HepG2 (cell line): ENCODE data around the gene MEGF11. TPM values are rescaled to one million over a fixed set of nuclear protein-coding genes. Genes with fewer than 3 reads are reported as not detected.

Experiments used
- ATAC-seq: fragments of 200-7000 bp; cut with Tn5 transposase; 3 replicates; pipeline ENCODE4 v1.9.1; 2020; ENCODE audit warnings: mild to moderate bottlenecking, moderate library complexity
- BruUV-seq: library from RNA; stranded (reverse); fragments of 400-500 nt; replicated peaks from 2 replicates; lab custom pipeline; 2021; lab: Mats Ljungman, UMichigan
- CTCF ChIA-PET: fragments of 300-600 bp; formaldehyde crosslinking; extraction: SDS; loops from one replicate; lab custom pipeline; 2021; ENCODE audit warnings: low total read pairs, inconsistent platforms, low intra/inter-chr PET ratio; lab: Yijun Ruan, JAX
- POLR2A ChIA-PET: fragments of 350-600 bp; sonication (Branson Sonifier 250); formaldehyde crosslinking; loops from one replicate; lab custom pipeline; 2020; ENCODE audit warnings: antibody characterized with exemption, inconsistent platforms; lab: Yijun Ruan, JAX
- DNase-seq: peaks from one replicate; pipeline ENCODE4 v3.0.0-alpha.2; 2015; ENCODE audit warnings: low spot score
- FAIRE-seq: peaks from 3 replicates; lab custom pipeline; 2011; peaks lifted over from hg19 to GRCh38; lab: Jason Lieb, UNC
- H2AFZ ChIP-seq: one replicate; pipeline ENCODE4 v1.6.1; 2011; ENCODE audit warnings: low read length, inconsistent platforms
- H3K27ac ChIP-seq: fragments of 300-600 bp; 3 replicates; pipeline ENCODE4 v1.8.0; 2011; ENCODE audit warnings: mixed run types, mild to moderate bottlenecking, mixed read lengths, low read length, inconsistent platforms; ENCODE audit not compliant: insufficient read depth; ENCODE audit errors: extremely low read length
- H3K27me3 ChIP-seq, 2 experiments: fragments of 200-600 bp in 1 of 2; 2 replicates in 1 of 2; 3 replicates in 1 of 2; pipeline versions ENCODE4 v1.6.0 to v1.8.0; 2011; ENCODE audit warnings: low read length in 2 of 2, mild to moderate bottlenecking in 2 of 2, moderate library complexity in 2 of 2, inconsistent platforms in 1 of 2; ENCODE audit not compliant: insufficient read depth in 2 of 2, control insufficient read depth in 1 of 2
- H3K36me3 ChIP-seq, 2 experiments: fragments of 200-600 bp in 1 of 2; replicated peaks in 1 of 2; 2 replicates in 1 of 2; 3 replicates in 1 of 2; pipeline versions ENCODE4 v1.5.1 to v1.8.0; 2011; ENCODE audit warnings: low read length in 2 of 2, inconsistent platforms in 1 of 2; ENCODE audit not compliant: insufficient read depth in 2 of 2, control insufficient read depth in 1 of 2
- H3K4me1 ChIP-seq: 2 replicates; pipeline ENCODE4 v1.5.1; 2012; ENCODE audit warnings: low read length, inconsistent platforms; ENCODE audit not compliant: insufficient read depth
- H3K4me2 ChIP-seq: 2 replicates; pipeline ENCODE4 v1.6.0; 2011; ENCODE audit warnings: low read depth, low read length, inconsistent platforms
- H3K4me3 ChIP-seq, 3 experiments: fragments of 200-600 bp in 1 of 3; sonication (generic), shearing (Covaris generic) in 1 of 3; replicated peaks in 1 of 3; 2 replicates each; pipeline ENCODE4 v1.5.1; 2011 to 2016; ENCODE audit warnings: low read length in 3 of 3, inconsistent platforms in 2 of 3, low read depth in 2 of 3, mild to moderate bottlenecking in 2 of 3, control low read depth in 1 of 3, mixed read lengths in 1 of 3; ENCODE audit not compliant: insufficient read depth in 1 of 3
- H3K79me2 ChIP-seq: one replicate; pipeline ENCODE4 v1.6.1; 2011; ENCODE audit warnings: low read length, inconsistent platforms; ENCODE audit not compliant: insufficient read depth
- H3K9ac ChIP-seq: 2 replicates; pipeline ENCODE4 v1.6.0; 2011; ENCODE audit warnings: mild to moderate bottlenecking, low read depth, low read length, inconsistent platforms; ENCODE audit not compliant: insufficient read depth
- H3K9me3 ChIP-seq: 2 replicates; pipeline ENCODE4 v1.5.1; 2012; ENCODE audit warnings: mild to moderate bottlenecking, low read length
- H4K20me1 ChIP-seq: 2 replicates; pipeline ENCODE4 v1.6.0; 2011; ENCODE audit warnings: inconsistent platforms, mild to moderate bottlenecking, low read length, moderate library complexity; ENCODE audit not compliant: insufficient read depth
- ARID2 ChIP-seq: sonication (generic); formaldehyde crosslinking; IDR thresholded peaks from 2 replicates; pipeline ENCODE4 v1.8.1; 2022; ENCODE audit warnings: mild to moderate bottlenecking, missing genetic modification reagents, borderline replicate concordance
- DNMT1 ChIP-seq: sonication (generic); formaldehyde crosslinking; IDR thresholded peaks from 2 replicates; pipeline ENCODE4 v1.5.1; 2020; ENCODE audit warnings: mild to moderate bottlenecking, missing genetic modification reagents
- EEA1 ChIP-seq: sonication (generic); formaldehyde crosslinking; IDR thresholded peaks from 2 replicates; pipeline ENCODE4 v1.5.1; 2020; ENCODE audit warnings: mild to moderate bottlenecking, missing genetic modification reagents, borderline replicate concordance
- FOSL2 ChIP-seq: sonication (generic); formaldehyde crosslinking; IDR thresholded peaks from 2 replicates; pipeline ENCODE4 v1.4.0; 2020; ENCODE audit warnings: missing genetic modification reagents
- HNRNPUL1 ChIP-seq: fragments of 200-400 bp; formaldehyde crosslinking; IDR thresholded peaks from 2 replicates; pipeline ENCODE4 v1.6.1; 2017; ENCODE audit warnings: low read depth, mild to moderate bottlenecking, low read length, moderate library complexity
- KDM5A ChIP-seq: fragments of 200-600 bp; sonication (generic); IDR thresholded peaks from 2 replicates; pipeline ENCODE4 v1.7.0; 2018; ENCODE audit warnings: antibody characterized with exemption, mild to moderate bottlenecking, low read length, borderline replicate concordance
- RAD21 ChIP-seq: fragments of 450-650 bp; formaldehyde crosslinking; IDR thresholded peaks from 2 replicates; pipeline ENCODE4 v1.5.0; 2020; ENCODE audit warnings: mild to moderate bottlenecking
- SRF ChIP-seq: IDR thresholded peaks from 2 replicates; pipeline ENCODE4 v1.6.1; 2011; ENCODE audit warnings: mild to moderate bottlenecking, low read depth, low read length, moderate library complexity
- ZFP36 ChIP-seq: fragments of 150-350 bp; IDR thresholded peaks from 2 replicates; pipeline ENCODE4 v1.6.1; 2018; ENCODE audit warnings: borderline replicate concordance, low read length, low read depth; ENCODE audit not compliant: partially characterized antibody
- ZFY ChIP-seq: sonication (generic); formaldehyde crosslinking; IDR thresholded peaks from 2 replicates; pipeline ENCODE4 v1.4.0; 2020; ENCODE audit warnings: missing genetic modification reagents
- ZNF749 ChIP-seq: sonication (generic); formaldehyde crosslinking; IDR thresholded peaks from 2 replicates; pipeline ENCODE4 v1.8.0; 2022; ENCODE audit warnings: mild to moderate bottlenecking, missing genetic modification reagents, moderate library complexity, borderline replicate concordance
- ZNF75D ChIP-seq: sonication (generic); formaldehyde crosslinking; IDR thresholded peaks from 2 replicates; pipeline ENCODE4 v1.8.1; 2023; ENCODE audit warnings: missing genetic modification reagents, mild to moderate bottlenecking, borderline replicate concordance
- ZNF775 ChIP-seq: sonication (generic); formaldehyde crosslinking; IDR thresholded peaks from 2 replicates; pipeline ENCODE4 v1.4.0; 2020; ENCODE audit warnings: missing genetic modification reagents, mild to moderate bottlenecking, moderate library complexity, borderline replicate concordance
- ZNF839 ChIP-seq: sonication (generic); formaldehyde crosslinking; IDR thresholded peaks from 2 replicates; pipeline ENCODE4 v1.4.0; 2020; ENCODE audit warnings: missing genetic modification reagents, mild to moderate bottlenecking, borderline replicate concordance
- ZSCAN25 ChIP-seq: sonication (generic); formaldehyde crosslinking; IDR thresholded peaks from 2 replicates; pipeline ENCODE4 v1.8.0; 2022; ENCODE audit warnings: mild to moderate bottlenecking, missing genetic modification reagents
- WGBS: methylation state at CpG from one replicate; pipeline ENCODE4 v1.1.6; 2017; ENCODE audit warnings: low lambda C conversion rate; 5-methylcytosine and 5-hydroxymethylcytosine counted together
- in situ Hi-C: cut with HindIII; loops from 2 replicates; pipeline ENCODE4 v1.10.0; 2017; ENCODE audit warnings: low pct_unique_long_range_greater_than_20kb; ENCODE audit not compliant: extremely low pct_ligation_motif_present
- intact Hi-C: fragments of 100-400 bp; cut with micrococcal nuclease; formaldehyde crosslinking; loops from one replicate; pipeline ENCODE4 v1.10.0; 2022; ENCODE audit not compliant: unreplicated experiment
- polyA plus RNA-seq, 8 experiments: library from polyadenylated mRNA; depleted of rRNA in 3 of 8; stranded (reverse) in 7 of 8; unstranded in 1 of 8; fragments of >200 nt; fragmentation: Illumina TruSeq in 4 of 8; extraction: Trizol in 4 of 8; gene quantifications; 2 replicates each; pipeline versions ENCODE4 v1.2.1 to v1.2.3, GENCODE V29; 2011 to 2016; ENCODE audit warnings: low read depth in 4 of 8, missing spikeins in 1 of 8, mixed read lengths in 1 of 8; ENCODE audit not compliant: insufficient read depth in 1 of 8
- total RNA-seq, 5 experiments: library from RNA; depleted of rRNA; stranded (reverse); fragments of >200 nt; fragmentation: Illumina TruSeq; extraction: Trizol; gene quantifications; 2 replicates each; pipeline ENCODE4 v1.2.3, GENCODE V29; 2016; ENCODE audit warnings: low read depth in 1 of 5

MEGF11 gene
- total and polyA plus RNA-seq, 2 of the 13 experiments (the other 11 are each of a cell fraction or from before 2014, with no cell fraction given): not detected

DNA sequence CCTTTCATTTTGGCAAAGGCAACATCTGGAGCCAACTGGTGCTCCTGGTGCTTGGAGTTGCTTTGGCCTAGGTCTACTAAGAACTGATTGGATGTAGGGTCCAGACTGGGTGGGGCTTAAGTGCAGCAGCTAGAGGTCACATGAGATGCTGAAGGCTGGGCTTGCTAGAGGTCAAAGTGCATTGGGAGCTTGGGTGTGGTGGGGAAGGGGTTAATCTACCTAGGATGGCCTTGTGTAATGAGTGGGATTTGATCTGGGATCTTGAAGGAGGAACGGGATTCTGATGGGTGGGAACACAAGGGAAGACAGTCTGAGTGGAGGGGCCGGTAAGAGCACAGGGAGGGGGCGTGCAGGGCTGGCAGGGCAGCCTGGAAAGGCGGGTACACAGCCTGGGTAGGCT is 258.7 kb downstream of the MEGF11 start:
- no TSS peak for BruUV-seq
- no peak overlapping the region for H2AFZ ChIP-seq
- H3K27ac ChIP-seq: no peak overlapping the region
- WGBS: 24% methylated on average over 4 of the region's 4 CpGs
- FAIRE-seq (no peak), ATAC-seq (no peak)
- intact Hi-C loops: no loop called here
- POLR2A ChIA-PET: no interaction called here
- no peaks in the 10 kb centered on the region for H3K36me3 ChIP-seq
- H3K4me1 ChIP-seq: no peaks in the 10 kb centered on the region
- H3K4me2 ChIP-seq: no peak overlapping the region
- no peak for TF ChIP-seq RAD21 (CRISPR knock-in tag)
- TF ChIP-seq ZNF75D (CRISPR knock-in tag): no peak
- TF ChIP-seq ZFY (CRISPR knock-in tag): no peak
- TF ChIP-seq SRF: no peak
- no peak for TF ChIP-seq DNMT1 (CRISPR knock-in tag)
- TF ChIP-seq HNRNPUL1: no peak
- TF ChIP-seq ZSCAN25 (CRISPR knock-in tag): no peak
- TF ChIP-seq KDM5A: no peak
- no peak for TF ChIP-seq FOSL2 (CRISPR knock-in tag)
- no peak for TF ChIP-seq EEA1
- no peak for TF ChIP-seq ZNF839 (CRISPR knock-in tag)
- no peak for TF ChIP-seq ZNF749 (CRISPR knock-in tag)
- TF ChIP-seq ZFP36: no peak
- TF ChIP-seq ARID2 (CRISPR knock-in tag): no peak
- no peak for TF ChIP-seq ZNF775
- TF ChIP-seq, all 625 proteins: peak for 0
- peaks cover 7 to 20% of the 10 kb centered on the region in 2 experiments; a peak in 4 of 5 replicates for H3K27me3 ChIP-seq
- in situ Hi-C loops: no loop called here
- DNase-seq: no peak
- 0 out of 2 replicates have a peak, but pooled peaks cover 3% of the 10 kb centered on the region for H4K20me1 ChIP-seq
- no peaks in the 10 kb centered on the region for H3K9me3 ChIP-seq
- no peak overlapping the region for H3K9ac ChIP-seq
- H3K4me3 ChIP-seq: no peak overlapping the region
- H3K79me2 ChIP-seq: no peaks in the 10 kb centered on the region
- CTCF ChIA-PET: no interaction called here
